ENCODE data around the gene CHDH.

Gene CHDH

DNA sequence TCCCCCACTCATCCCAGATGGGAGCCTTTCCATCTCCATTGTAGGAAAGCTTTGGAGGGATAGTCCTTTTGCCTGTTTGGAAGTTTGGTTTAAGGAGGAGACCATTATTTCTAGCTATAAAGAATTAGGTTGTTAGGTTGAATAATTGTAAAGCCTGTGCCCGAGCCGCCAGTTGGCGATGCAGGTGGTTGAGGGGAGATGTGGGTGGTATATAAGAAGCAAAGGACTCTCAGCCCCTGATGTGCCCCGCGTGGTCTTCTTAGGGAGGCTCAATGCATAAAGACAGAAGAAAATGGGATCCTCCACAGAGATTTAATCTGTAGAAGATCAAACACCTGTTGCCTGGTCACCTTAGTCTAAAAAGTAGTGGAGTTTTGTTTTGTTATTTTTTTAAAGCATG is 55.7 kb downstream of the CHDH start:
- WGBS (ENCODE audit: extremely low coverage, insufficient coverage, low lambda C conversion rate): no CpG with 5 or more reads among the region's 5 CpGs
- H4K8ac ChIP-seq (ENCODE audit: low read depth, low read length): no peak overlapping the region

DNA sequence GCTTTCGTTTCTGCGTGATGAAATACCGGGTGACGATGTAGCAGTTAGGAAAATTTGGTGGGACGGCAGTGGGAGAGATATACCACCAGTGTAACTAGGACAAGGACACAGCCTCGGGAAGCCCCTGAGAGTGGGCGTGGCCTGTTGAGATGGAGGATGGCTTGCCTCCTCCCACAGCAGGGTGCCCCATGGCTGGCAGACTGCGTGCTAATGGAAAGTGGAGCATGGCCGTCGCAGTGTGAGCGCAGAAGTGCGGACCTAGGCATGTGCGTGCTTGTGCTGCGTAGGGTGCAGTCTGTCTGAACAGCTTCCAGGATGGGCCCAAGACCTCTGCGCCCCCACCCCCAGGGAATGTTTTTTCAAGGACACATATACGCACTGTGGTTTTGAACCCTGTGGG is 56.8 kb downstream of the CHDH start:
- Histone ChIP-seq H4K5ac (ENCODE audit: low read length) (no peak overlapping the region), H3K79me1 (ENCODE audit: low read length) (no peaks in the 10 kb centered on the region), H2BK120ac (ENCODE audit: low read depth, low read length) (no peak overlapping the region), H3K27ac (ENCODE audit: low read depth, low read length) (no peak overlapping the region), H3K4me3 (ENCODE audit: low read length) (no peak overlapping the region), H4K8ac (ENCODE audit: low read depth, low read length) (no peak overlapping the region), H3K4me1 (ENCODE audit: control insufficient read depth, low read depth, low read length) (peaks cover 2% of the 10 kb centered on the region), H3K4ac (ENCODE audit: low read depth, low read length) (no peak overlapping the region), H2BK5ac (ENCODE audit: low read length) (no peak overlapping the region), H3K4me2 (ENCODE audit: low read length) (no peak overlapping the region), H3K56ac (ENCODE audit: low read length) (no peak overlapping the region), H3K79me2 (ENCODE audit: control insufficient read depth, insufficient read depth, low read length) (no peaks in the 10 kb centered on the region), H3K27me3 (ENCODE audit: insufficient read depth, low read length, poor library complexity) (no peaks in the 10 kb centered on the region), H2AK5ac (ENCODE audit: low read length) (no peak overlapping the region), H2BK15ac (replicated peaks; ENCODE audit: low read depth) (no peak overlapping the region), H3K23ac (ENCODE audit: low read length) (no peak overlapping the region), H3K36me3 (ENCODE audit: control insufficient read depth, insufficient read depth, low read length) (no peaks in the 10 kb centered on the region), H3K9ac (ENCODE audit: low read length) (no peak overlapping the region), H3K18ac (ENCODE audit: low read length) (no peak overlapping the region)
- WGBS (ENCODE audit: extremely low coverage, insufficient coverage, low lambda C conversion rate): no CpG with 5 or more reads among the region's 16 CpGs
- no peak for DNase-seq

More for the DNA sequence above, 55.7 kb downstream of the CHDH start:
- Histone ChIP-seq H3K27me3 (ENCODE audit: insufficient read depth, low read length, poor library complexity) (no peaks in the 10 kb centered on the region), H3K18ac (ENCODE audit: low read length) (no peak overlapping the region), H3K9ac (ENCODE audit: low read length) (no peak overlapping the region), H3K79me2 (ENCODE audit: control insufficient read depth, insufficient read depth, low read length) (no peaks in the 10 kb centered on the region), H2AK5ac (ENCODE audit: low read length) (no peak overlapping the region), H3K4ac (ENCODE audit: low read depth, low read length) (no peak overlapping the region), H3K4me2 (ENCODE audit: low read length) (no peak overlapping the region), H3K4me1 (ENCODE audit: control insufficient read depth, low read depth, low read length) (peaks cover 2% of the 10 kb centered on the region), H3K36me3 (ENCODE audit: control insufficient read depth, insufficient read depth, low read length) (no peaks in the 10 kb centered on the region), H4K5ac (ENCODE audit: low read length) (no peak overlapping the region), H3K79me1 (ENCODE audit: low read length) (no peaks in the 10 kb centered on the region), H2BK15ac (replicated peaks; ENCODE audit: low read depth) (no peak overlapping the region), H3K27ac (ENCODE audit: low read depth, low read length) (no peak overlapping the region), H3K4me3 (ENCODE audit: low read length) (no peak overlapping the region), H2BK120ac (ENCODE audit: low read depth, low read length) (no peak overlapping the region), H2BK5ac (ENCODE audit: low read length) (no peak overlapping the region), H3K56ac (ENCODE audit: low read length) (no peak overlapping the region), H3K23ac (ENCODE audit: low read length) (no peak overlapping the region)
- DNase-seq: no peak

DNA sequence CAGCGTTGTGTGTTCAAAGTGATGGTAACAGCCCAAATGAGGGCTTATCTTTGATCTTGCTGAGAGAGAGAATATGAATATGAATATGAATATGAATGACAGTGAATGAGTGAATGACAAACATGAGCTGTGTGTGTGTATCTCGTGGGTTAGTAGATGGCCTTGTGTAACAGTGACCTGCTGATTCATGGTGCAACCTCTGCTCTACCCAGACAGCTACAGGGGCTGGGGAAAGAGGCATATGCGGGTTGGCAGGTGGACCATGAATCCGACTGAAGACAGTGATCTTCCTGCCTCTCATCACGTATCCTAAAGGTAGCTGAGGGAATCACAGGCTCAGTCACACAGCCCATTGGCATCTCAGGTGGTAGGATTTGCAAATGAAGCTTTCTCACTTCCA is 58.2 kb downstream of the CHDH start:
- Histone ChIP-seq H3K27ac (ENCODE audit: low read depth, low read length) (no peak overlapping the region), H3K79me2 (ENCODE audit: control insufficient read depth, insufficient read depth, low read length) (no peaks in the 10 kb centered on the region), H3K4me3 (ENCODE audit: low read length) (no peak overlapping the region), H3K4me2 (ENCODE audit: low read length) (no peak overlapping the region), H2AK5ac (ENCODE audit: low read length) (no peak overlapping the region), H2BK15ac (replicated peaks; ENCODE audit: low read depth) (no peak overlapping the region), H3K36me3 (ENCODE audit: control insufficient read depth, insufficient read depth, low read length) (no peaks in the 10 kb centered on the region), H2BK120ac (ENCODE audit: low read depth, low read length) (no peak overlapping the region), H3K18ac (ENCODE audit: low read length) (no peak overlapping the region), H3K23ac (ENCODE audit: low read length) (no peak overlapping the region), H3K27me3 (ENCODE audit: insufficient read depth, low read length, poor library complexity) (no peaks in the 10 kb centered on the region), H3K4ac (ENCODE audit: low read depth, low read length) (no peak overlapping the region), H3K56ac (ENCODE audit: low read length) (no peak overlapping the region), H4K5ac (ENCODE audit: low read length) (no peak overlapping the region), H3K79me1 (ENCODE audit: low read length) (no peaks in the 10 kb centered on the region), H3K9ac (ENCODE audit: low read length) (no peak overlapping the region), H3K4me1 (ENCODE audit: control insufficient read depth, low read depth, low read length) (peaks cover 2% of the 10 kb centered on the region), H2BK5ac (ENCODE audit: low read length) (no peak overlapping the region), H4K8ac (ENCODE audit: low read depth, low read length) (no peak overlapping the region)
- no CpG with 5 or more reads among the region's 5 CpGs for WGBS (ENCODE audit: extremely low coverage, insufficient coverage, low lambda C conversion rate)
- peak; percentile 44 for DNase-seq

DNA sequence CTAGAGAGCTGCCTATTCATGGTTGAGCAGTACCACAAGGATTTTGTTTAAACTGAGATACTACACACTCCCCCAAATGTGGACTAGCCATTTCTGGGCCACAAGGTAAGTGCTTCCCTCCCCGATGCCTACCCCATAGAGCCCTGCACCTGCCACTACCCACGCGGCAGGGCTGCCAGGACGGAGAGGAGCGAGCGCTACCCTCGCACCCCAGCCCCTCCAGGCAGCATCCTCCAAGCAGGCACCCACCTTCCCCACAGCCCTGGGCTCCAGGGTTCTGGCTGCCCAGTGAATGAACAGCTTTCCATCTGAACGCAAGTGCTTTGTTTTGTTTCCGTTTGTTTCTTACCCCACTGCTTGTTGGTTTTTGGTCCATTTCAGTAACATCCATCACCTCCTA is 59.2 kb downstream of the CHDH start:
- Histone ChIP-seq H3K4me1 (ENCODE audit: control insufficient read depth, low read depth, low read length) (peaks cover 2% of the 10 kb centered on the region), H3K36me3 (ENCODE audit: control insufficient read depth, insufficient read depth, low read length) (no peaks in the 10 kb centered on the region), H3K27ac (ENCODE audit: low read depth, low read length) (no peak overlapping the region), H2AK5ac (ENCODE audit: low read length) (no peak overlapping the region), H4K8ac (ENCODE audit: low read depth, low read length) (no peak overlapping the region), H3K4me3 (ENCODE audit: low read length) (no peak overlapping the region), H2BK120ac (ENCODE audit: low read depth, low read length) (no peak overlapping the region), H3K27me3 (ENCODE audit: insufficient read depth, low read length, poor library complexity) (no peaks in the 10 kb centered on the region), H3K18ac (ENCODE audit: low read length) (no peak overlapping the region), H3K4ac (ENCODE audit: low read depth, low read length) (no peak overlapping the region), H2BK5ac (ENCODE audit: low read length) (no peak overlapping the region), H3K79me2 (ENCODE audit: control insufficient read depth, insufficient read depth, low read length) (no peaks in the 10 kb centered on the region), H3K4me2 (ENCODE audit: low read length) (no peak overlapping the region), H4K5ac (ENCODE audit: low read length) (no peak overlapping the region), H3K56ac (ENCODE audit: low read length) (no peak overlapping the region), H3K23ac (ENCODE audit: low read length) (no peak overlapping the region), H3K9ac (ENCODE audit: low read length) (no peak overlapping the region), H3K79me1 (ENCODE audit: low read length) (no peaks in the 10 kb centered on the region), H2BK15ac (replicated peaks; ENCODE audit: low read depth) (no peak overlapping the region)
- no peak for DNase-seq
- WGBS (ENCODE audit: extremely low coverage, insufficient coverage, low lambda C conversion rate): no CpG with 5 or more reads among the region's 9 CpGs

DNA sequence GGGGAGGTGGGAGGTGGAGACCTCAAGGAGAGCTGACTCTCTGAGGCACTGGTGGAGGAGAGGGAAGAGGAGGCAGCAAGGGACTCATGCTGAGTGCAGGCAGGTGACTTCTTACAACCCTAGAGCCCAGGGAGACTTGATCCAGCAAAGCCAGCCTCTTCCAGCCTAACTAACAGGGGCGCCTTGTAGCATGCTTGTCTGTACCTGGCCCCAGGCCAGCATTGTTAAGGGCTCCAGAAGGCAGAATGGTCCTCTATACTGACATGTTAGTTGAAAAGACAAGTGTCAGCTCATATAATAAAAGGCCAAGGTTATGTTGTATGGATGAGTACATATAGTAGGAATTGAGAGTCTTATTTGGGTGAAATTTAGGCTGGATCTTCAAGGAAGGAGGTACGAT is 65.4 kb downstream of the CHDH start:
- Histone ChIP-seq H3K9ac (ENCODE audit: low read length) (no peak overlapping the region), H2AK5ac (ENCODE audit: low read length) (no peak overlapping the region), H3K4ac (ENCODE audit: low read depth, low read length) (no peak overlapping the region), H3K27me3 (ENCODE audit: insufficient read depth, low read length, poor library complexity) (no peaks in the 10 kb centered on the region), H4K5ac (ENCODE audit: low read length) (no peak overlapping the region), H2BK5ac (ENCODE audit: low read length) (no peak overlapping the region), H3K23ac (ENCODE audit: low read length) (no peak overlapping the region), H2BK15ac (replicated peaks; ENCODE audit: low read depth) (no peak overlapping the region), H3K4me3 (ENCODE audit: low read length) (no peak overlapping the region), H3K79me2 (ENCODE audit: control insufficient read depth, insufficient read depth, low read length) (no peaks in the 10 kb centered on the region), H3K79me1 (ENCODE audit: low read length) (no peaks in the 10 kb centered on the region), H4K8ac (ENCODE audit: low read depth, low read length) (no peak overlapping the region), H3K4me1 (ENCODE audit: control insufficient read depth, low read depth, low read length) (peaks cover 2% of the 10 kb centered on the region), H3K56ac (ENCODE audit: low read length) (no peak overlapping the region), H3K18ac (ENCODE audit: low read length) (no peak overlapping the region), H2BK120ac (ENCODE audit: low read depth, low read length) (no peak overlapping the region), H3K4me2 (ENCODE audit: low read length) (no peak overlapping the region), H3K27ac (ENCODE audit: low read depth, low read length) (no peak overlapping the region), H3K36me3 (ENCODE audit: control insufficient read depth, insufficient read depth, low read length) (no peaks in the 10 kb centered on the region)
- WGBS (ENCODE audit: extremely low coverage, insufficient coverage, low lambda C conversion rate): no CpG with 5 or more reads among the region's 2 CpGs
- no peak for DNase-seq

DNA sequence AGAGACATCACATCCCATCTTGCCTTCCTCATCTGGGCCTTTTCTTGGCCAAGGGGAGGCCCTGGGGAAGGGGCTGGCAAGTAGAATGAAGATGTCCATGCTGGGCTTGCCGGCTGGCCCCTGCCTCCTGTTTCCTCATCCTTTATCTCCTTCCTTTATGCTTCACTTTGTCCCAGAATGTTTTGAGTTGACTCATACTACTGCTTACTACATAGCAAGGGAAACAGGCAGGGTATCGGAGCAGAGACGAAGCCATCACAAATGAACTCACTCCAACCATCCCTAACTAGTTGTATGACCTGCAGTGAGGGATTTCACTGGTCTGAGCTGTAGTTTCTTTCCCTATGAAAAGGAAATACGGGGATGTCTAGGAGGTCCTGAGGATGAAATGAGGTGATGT is 66.0 kb downstream of the CHDH start:
- Histone ChIP-seq H3K4me3 (ENCODE audit: low read length) (no peak overlapping the region), H2AK5ac (ENCODE audit: low read length) (no peak overlapping the region), H3K4ac (ENCODE audit: low read depth, low read length) (no peak overlapping the region), H3K23ac (ENCODE audit: low read length) (no peak overlapping the region), H4K8ac (ENCODE audit: low read depth, low read length) (no peak overlapping the region), H3K4me2 (ENCODE audit: low read length) (no peak overlapping the region), H3K79me1 (ENCODE audit: low read length) (no peaks in the 10 kb centered on the region), H4K5ac (ENCODE audit: low read length) (no peak overlapping the region), H2BK120ac (ENCODE audit: low read depth, low read length) (no peak overlapping the region), H3K9ac (ENCODE audit: low read length) (no peak overlapping the region), H3K4me1 (ENCODE audit: control insufficient read depth, low read depth, low read length) (peaks cover 2% of the 10 kb centered on the region), H3K18ac (ENCODE audit: low read length) (no peak overlapping the region), H3K56ac (ENCODE audit: low read length) (no peak overlapping the region), H2BK15ac (replicated peaks; ENCODE audit: low read depth) (no peak overlapping the region), H3K27me3 (ENCODE audit: insufficient read depth, low read length, poor library complexity) (no peaks in the 10 kb centered on the region), H3K27ac (ENCODE audit: low read depth, low read length) (no peak overlapping the region), H3K79me2 (ENCODE audit: control insufficient read depth, insufficient read depth, low read length) (no peaks in the 10 kb centered on the region), H3K36me3 (ENCODE audit: control insufficient read depth, insufficient read depth, low read length) (no peaks in the 10 kb centered on the region), H2BK5ac (ENCODE audit: low read length) (no peak overlapping the region)
- WGBS (ENCODE audit: extremely low coverage, insufficient coverage, low lambda C conversion rate): no CpG with 5 or more reads among the region's 4 CpGs
- no peak for DNase-seq
